ENCODE results near the gene CDT1.

CDT1 gene

GRCh38 chr16:88839745-88840599 lies 36.4 kb downstream of the CDT1 start:
- DNase-seq (ENCODE audit: low read depth) = no peak
- no peak overlapping the region for H3K4me3 ChIP-seq (ENCODE audit: low read length)
- TF ChIP-seq, protein P1, sequence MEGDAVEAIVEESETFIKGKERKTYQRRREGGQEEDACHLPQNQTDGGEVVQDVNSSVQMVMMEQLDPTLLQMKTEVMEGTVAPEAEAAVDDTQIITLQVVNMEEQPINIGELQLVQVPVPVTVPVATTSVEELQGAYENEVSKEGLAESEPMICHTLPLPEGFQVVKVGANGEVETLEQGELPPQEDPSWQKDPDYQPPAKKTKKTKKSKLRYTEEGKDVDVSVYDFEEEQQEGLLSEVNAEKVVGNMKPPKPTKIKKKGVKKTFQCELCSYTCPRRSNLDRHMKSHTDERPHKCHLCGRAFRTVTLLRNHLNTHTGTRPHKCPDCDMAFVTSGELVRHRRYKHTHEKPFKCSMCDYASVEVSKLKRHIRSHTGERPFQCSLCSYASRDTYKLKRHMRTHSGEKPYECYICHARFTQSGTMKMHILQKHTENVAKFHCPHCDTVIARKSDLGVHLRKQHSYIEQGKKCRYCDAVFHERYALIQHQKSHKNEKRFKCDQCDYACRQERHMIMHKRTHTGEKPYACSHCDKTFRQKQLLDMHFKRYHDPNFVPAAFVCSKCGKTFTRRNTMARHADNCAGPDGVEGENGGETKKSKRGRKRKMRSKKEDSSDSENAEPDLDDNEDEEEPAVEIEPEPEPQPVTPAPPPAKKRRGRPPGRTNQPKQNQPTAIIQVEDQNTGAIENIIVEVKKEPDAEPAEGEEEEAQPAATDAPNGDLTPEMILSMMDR (IDR thresholded peaks at IDR 0.05; ENCODE audit: insufficient read depth, low read depth, low read length, missing control alignments) = no peak

DNA sequence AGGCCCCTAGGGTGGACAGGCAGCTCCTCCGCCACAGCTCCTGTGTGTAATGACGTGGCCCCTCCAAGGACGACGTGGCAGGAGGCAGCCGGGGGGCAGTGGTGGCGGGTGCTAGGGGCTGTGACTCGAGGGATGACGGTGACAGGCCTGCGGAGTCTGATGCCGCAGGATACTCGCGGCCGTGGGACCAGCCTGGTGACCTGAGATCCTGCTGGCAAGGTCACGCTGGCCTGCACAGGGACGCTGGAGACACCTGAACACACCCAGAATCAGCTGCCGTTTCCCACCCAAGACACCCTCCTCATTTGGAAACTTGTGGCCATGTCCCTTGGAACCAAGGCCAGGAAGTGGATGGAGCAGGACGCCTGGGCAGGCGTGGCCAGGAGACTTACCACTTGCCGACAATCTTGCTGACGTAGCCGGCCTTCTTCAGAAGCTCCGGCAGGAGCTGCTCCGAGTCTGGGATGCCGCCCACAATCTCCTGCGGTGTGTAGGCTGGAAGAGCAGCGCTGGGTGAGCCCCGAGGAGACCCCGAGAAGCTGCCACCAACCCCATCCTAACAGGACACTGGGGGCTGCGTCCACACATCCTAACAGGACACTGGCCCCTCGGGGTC lies 37.1 kb downstream of the CDT1 start:
- no peak overlapping the region for H3K4me3 ChIP-seq (ENCODE audit: low read length)
- no peak for DNase-seq (ENCODE audit: low read depth)
- TF ChIP-seq, protein P1 (IDR thresholded peaks at IDR 0.05; ENCODE audit: insufficient read depth, low read depth, low read length, missing control alignments) = no peak

DNA sequence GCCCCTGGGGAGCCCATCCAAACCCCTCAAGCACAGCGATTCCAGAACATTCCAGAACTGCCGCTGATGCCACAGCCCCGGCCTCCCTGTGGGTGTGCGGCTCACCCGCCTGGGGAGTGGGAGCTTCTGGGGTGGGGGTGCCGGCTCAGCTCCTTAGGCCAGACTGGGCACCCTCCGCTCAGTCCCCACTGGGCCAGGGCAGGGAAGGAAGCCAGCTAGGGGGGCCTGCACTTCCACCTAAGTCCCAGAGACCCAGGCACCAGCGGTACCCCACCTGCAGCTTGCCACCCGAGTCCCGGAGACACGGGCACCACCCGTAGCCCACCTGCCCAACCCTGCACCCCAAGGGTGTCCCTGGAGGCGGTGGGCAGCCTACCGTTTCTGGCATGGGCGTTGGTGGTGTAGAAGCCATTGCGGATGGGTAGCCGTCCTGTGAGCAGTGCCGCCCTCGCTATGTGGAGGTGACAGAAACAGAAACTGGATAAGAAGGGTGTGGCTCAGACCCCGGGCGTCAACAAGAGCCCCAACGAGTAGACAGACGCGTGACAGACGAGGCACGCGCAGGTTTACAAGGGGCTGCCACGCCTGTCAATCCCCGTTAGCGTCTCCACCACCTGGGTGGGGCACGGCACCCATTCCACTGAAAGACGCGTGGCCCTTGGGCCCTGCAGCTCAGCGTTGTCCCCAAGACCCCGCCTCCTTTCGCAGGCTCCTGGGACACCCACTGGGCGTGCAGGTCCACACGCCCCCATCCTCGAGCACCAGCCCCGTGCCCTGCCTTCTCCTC lies 38.1 kb downstream of the CDT1 start:
- no peak for DNase-seq (ENCODE audit: low read depth)
- no peak overlapping the region for H3K4me3 ChIP-seq (ENCODE audit: low read length)
- TF ChIP-seq, protein P1 (IDR thresholded peaks at IDR 0.05; ENCODE audit: insufficient read depth, low read depth, low read length, missing control alignments) = no peak

GRCh38 chr16:88842308-88842756 lies 38.7 kb downstream of the CDT1 start:
- no peak for DNase-seq (ENCODE audit: low read depth)
- TF ChIP-seq, protein P1 (IDR thresholded peaks at IDR 0.05; ENCODE audit: insufficient read depth, low read depth, low read length, missing control alignments) = no peak
- H3K4me3 ChIP-seq (ENCODE audit: low read length) = no peak overlapping the region

DNA sequence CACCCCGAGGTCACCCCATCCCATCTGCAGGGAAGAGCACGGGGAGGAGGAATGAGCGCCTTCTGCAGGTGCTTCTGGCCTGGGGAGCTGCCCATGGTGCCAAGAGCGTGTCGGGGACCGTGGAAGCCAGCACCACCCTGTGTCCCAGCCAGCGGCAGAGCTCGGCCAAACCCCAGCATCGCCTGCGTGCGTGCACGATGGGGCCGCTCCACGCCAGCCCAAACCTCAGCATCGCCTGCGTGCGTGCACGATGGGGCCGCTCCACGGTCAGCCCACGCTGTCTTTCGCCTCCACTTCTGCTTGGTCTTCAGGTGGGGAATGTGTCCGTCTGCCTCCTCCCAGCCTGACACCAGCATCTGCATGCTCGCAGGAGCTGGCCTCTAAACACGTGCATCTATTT lies 39.2 kb downstream of the CDT1 start:
- no peak overlapping the region for H3K4me3 ChIP-seq (ENCODE audit: low read length)
- no peak for DNase-seq (ENCODE audit: low read depth)
- TF ChIP-seq, protein P1 (IDR thresholded peaks at IDR 0.05; ENCODE audit: insufficient read depth, low read depth, low read length, missing control alignments) = no peak

DNA sequence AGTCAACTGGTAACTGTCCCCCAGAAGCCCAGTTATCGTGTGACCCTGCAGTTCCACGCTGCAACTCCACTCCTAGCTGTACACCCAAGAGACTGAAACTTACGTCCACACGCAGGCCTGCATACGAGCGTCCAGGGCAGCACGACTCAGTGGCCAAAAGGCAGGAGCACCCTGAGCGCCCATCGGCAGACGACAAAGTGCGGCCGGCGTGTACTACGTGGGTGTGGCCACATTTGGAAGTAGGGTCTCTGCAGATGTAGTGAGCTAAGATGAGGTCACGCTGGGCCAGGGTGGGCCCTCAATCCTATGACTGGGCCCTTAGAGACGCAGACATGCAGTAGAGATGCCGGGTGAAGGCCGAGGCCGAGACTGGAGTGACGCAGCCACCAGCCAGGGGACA lies 39.7 kb downstream of the CDT1 start:
- TF ChIP-seq, protein P1 (IDR thresholded peaks at IDR 0.05; ENCODE audit: insufficient read depth, low read depth, low read length, missing control alignments) = no peak
- DNase-seq (ENCODE audit: low read depth) = no peak
- no peak overlapping the region for H3K4me3 ChIP-seq (ENCODE audit: low read length)

Data from epithelial cell of esophagus (primary cell).